Fibroblast of upper back skin (primary cell): ENCODE measurements around the gene RNU2-1.
"Not testable (repeated sequence)": the region's sequence is repeated elsewhere in the genome, so short reads cannot be mapped to it uniquely, and the experiment has no call there.

Source experiments
- DNase-seq: peaks from one replicate; pipeline ENCODE4 v3.0.0-alpha.2; 2013

RNU2-1 gene

DNA sequence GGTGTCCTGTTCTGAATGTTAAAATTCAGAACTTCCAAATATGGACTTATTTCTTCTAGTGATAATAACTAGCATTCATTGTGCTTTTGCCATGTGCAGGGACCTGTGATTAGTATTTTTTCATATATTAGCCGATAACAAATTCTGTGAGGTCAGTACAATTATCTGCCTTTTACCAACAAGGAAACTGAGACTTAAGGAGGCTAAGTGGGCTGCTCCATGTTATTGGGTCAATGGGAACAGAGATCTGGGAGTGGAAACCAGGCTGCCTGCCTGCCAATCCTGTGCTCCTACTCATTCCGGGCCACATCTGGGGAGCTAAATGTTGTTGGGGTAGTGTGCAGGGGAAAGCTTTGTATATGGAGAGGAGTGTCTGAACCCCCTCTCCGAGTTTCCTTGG, 18.4 kb downstream of the RNU2-1 start:
- no peak for DNase-seq

DNA sequence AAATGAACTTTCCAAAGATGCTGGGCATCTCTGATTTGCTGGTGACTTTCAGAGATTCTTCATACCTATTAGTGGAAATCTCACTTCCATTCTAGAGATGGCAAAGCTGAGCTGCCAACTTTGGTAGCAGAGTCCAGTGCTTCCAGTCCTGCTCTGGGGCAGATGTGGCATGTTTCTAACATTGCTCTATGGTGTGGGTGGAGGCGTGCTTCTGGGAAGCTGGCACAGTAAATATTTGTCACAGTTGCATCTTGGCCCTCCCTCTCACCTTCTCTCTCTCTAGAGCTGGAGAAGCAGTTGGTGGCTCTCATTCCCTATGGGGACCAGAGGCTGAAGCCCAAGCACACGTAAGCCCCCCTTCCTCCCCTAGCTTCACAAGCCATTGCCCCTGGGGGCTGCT, 20.2 kb downstream of the RNU2-1 start:
- no peak for DNase-seq

DNA sequence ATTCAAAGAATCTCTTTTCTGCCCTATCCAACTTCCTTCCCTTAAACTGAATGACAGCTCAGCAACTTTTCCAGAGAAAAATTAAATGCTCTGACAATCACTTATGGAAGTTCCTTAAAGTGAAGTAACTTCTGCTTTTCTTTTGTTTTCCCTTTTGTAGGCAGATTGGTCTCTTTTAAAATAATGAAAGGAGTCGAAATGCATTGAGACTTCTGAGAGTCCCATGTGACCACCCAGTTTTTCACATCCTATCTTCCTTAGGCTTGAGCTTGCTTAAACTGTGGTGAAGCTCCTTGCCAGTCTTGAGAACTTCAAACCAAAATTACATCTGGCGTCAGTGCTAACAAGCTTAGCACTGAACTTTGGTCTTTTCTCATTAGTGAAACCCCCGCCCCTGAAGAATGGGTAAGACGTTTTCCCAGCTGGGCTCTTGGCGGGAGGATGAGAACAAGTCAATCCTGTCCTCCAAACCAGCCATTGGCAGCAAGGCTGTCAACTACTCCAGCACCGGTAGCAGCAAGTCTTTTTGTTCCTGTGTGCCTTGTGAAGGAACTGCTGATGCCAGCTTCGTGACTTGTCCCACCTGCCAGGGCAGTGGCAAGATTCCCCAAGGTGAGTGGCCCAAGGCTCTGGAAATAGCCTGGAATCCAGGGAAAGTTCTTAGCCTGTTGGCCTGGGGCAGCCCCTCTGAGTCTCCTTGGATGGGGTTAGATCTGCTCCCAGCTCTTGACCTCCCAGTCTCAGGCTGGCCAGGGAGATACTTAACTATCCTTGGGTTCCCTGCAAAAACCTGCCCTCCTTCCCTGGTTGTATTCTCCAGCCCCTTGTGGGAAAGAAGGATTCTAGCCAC, 20.9 kb downstream of the RNU2-1 start:
- DNase-seq: no peak

DNA sequence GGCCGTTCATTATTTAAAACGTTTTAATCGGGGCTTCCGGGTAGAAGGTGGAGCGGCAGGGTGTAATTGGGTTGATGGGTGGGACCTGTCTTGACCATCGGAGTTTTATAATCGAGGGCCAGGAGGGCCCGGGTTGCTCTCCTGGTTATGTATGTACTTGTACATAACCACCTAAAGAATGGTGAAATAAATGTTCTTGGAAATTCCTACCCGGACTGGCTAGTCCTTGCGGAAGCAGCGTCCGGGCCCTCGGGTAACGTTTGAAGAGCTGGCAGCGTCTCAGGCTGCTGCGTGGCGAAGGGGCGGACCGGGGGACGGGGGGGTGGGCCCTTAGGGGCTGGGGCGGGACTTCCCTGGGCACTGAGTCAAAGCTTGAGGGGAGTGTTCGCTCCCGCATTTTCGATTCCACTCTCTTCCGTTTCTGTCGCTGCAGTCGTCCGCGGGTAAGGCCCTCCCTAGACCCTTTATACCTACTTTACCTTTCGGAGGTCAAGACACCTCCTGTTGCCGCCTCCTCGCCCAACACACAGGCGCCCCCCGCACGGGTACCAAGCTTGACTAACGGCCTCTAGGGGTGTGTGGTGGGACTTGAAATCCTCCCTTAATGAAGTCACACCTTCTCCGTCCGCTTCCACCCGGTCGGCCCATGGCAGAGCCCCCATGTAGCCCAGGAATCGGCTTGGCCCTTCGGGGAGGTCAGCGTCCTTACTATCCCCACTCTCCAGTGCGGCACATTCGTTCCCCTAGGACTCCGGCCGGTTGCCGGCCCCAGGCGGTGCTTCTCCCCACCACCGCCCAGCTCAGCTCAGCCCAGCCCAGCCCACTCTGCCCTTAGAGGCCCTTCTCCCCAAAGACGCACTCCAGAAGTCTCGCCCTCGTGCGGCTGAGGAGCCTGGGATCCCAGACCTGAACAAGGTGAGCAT, 22.0 kb downstream of the RNU2-1 start, which contains the start of gene TMEM106A:
TSS of gene TMEM106A (plus strand) at position 396 of the 923 bp plus-strand sequence. CDS start 1,167 bp downstream, outside the sequence.
- peak; percentile 88 for DNase-seq

DNA sequence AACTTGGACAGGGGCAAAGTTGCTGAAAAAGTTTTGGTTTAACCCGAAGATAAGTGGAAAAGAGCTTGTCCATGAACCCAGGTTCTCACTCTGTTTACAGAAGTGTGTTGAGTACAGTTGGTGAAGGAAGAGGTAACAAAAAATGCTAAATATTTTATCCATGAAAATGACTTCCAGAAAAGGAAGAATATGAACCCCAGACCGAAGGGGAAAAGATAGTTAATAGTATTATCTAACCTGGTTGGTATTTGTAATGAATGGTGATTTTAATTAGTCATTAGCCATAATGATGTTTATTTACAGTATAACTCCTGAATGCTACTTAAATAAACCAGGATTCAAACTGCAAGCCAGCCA, 22.7 kb downstream of the RNU2-1 start:
- DNase-seq: no peak

DNA sequence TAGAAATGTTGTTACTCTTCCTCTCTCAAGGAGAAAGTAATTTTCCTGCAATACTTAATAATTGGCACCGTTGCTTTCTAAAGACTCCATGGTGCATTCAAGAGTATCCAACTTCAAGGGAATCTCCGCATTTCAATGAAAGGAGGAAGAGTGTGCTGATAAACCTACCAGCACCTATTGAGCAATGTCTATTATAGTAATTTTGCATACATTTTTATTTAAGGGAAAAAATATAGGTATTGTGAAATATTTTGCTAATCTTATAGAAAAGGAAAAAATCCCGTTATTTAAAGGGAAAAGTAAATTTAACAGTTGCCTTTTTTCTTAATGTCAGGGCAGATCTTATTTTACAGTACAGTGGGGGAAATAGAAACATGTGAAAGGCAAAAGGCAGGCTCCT, 23.2 kb downstream of the RNU2-1 start:
- no peak for DNase-seq

DNA sequence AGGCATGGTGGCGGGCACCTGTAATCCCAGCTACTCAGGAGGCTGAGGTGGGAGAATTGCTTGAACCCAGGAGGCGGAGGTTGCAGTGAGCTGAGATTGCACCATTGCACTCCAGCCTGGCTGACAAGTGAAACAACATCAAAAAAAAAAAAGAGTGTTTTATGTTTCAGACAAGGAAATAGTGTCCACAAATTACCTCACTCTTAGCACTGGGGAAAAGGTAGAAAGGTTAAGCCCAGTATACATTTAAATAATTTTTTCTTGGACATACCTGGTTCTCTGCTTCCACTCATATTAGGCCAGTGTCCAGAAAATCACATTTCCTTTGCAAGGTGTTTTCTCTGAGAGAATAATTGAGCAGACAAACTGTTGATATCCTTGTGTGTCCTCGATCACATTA, 30.8 kb downstream of the RNU2-1 start:
- DNase-seq: not testable (repeated sequence)

DNA sequence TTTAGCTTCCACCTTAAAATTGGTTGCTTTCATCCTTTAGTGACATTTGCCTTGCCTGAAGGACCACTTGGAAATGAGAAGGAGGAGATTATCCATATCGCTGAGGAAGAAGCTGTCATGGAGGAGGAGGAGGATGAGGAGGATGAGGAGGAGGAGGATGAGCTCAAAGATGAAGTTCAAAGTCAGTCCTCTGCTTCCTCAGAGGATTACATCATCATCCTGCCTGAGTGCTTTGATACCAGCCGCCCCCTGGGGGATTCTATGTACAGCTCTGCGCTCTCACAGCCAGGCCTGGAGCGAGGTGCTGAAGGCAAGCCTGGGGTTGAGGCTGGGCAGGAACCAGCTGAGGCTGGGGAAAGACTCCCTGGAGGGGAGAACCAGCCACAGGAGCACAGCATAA, 33.6 kb downstream of the RNU2-1 start:
- no peak for DNase-seq

DNA sequence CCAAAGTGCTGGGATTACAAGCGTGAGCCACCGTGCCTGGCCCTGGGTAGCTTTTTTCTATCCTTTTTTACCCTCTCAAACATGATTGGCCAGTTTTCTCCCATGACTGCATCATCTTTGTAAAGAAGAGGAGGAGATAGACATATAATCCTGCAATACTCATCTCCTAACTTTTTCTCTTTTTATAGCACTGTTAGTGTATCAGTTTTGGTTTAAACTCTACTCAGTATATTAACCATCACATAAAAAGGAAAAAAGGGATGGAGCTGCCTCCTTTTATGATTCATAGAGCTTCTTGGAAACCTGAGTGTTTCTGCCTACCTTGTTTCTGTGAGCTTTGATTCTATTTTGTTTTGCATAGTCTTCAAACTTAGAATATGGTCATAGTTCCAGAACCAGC, 34.1 kb downstream of the RNU2-1 start:
- no peak for DNase-seq

DNA sequence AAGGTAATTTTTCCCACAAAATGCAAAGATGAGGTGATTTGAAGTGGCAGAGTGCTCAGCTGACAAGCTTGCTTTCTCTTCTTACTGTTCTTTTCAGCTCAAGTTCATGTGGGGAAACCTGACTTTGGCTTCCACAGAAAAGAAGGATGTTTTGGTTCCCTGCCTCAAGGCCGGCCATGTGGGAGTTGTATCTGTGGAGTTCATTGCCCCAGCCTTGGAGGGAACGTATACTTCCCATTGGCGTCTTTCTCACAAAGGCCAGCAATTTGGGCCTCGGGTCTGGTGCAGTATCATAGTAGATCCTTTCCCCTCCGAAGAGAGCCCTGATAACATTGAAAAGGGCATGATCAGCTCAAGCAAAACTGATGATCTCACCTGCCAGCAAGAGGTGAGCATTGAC, 40.5 kb downstream of the RNU2-1 start:
- no peak for DNase-seq

DNA sequence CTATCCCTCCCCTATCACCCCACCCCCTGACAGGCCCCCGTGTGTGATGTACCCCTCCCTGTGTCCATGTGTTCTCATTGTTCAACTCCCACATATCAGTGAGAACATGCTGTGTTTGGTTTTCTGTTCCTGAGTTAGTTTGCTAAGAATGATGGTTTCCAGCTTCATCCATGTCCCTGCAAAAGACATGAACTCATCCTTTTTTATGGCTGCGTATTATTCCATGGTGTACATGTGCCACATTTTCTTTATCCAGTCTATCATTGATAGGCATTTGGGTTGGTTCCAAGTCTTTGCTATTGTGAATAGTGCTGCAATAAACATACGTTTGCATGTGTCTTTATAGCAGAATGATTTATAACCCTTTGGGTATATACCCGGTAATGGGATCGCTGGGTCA, 47.1 kb downstream of the RNU2-1 start:
- not testable (repeated sequence) for DNase-seq

DNA sequence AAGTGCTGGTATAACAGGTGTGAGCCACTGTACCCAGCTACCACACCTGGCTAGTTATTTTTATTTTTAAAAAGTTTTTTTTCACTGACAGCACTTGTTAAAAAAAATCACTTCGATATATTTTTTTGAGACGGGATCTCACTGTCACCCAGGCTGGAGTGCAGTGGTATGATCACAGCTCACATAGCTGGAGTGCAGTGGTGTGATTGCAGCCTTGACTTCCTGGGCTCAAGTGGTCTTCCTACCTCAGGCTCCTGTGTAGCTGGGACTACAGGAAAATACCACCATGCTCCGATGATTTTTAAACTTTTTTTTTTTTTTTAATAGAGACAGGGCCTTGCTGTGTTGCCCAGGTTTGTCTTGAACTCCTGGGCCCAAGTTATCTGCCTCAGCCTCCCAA, 49.9 kb downstream of the RNU2-1 start:
- DNase-seq: no peak
